CD14-positive monocyte (primary cell): ENCODE measurements around the gene TNPO3. TPM values are rescaled to one million over a fixed set of nuclear protein-coding genes. Genes with fewer than 3 reads are reported as not detected.

ENCODE experiments used
- DNase-seq, 3 donors: peaks; one replicate each; pipeline ENCODE4 v3.0.0-alpha.2; 2011 to 2022
- H2AFZ ChIP-seq: 2 replicates; pipeline ENCODE4 v1.6.0; 2012; ENCODE audit warnings: mild to moderate bottlenecking, low read depth, low read length, inconsistent platforms; ENCODE audit not compliant: insufficient read depth, poor library complexity, severe bottlenecking
- H3K27ac ChIP-seq, 2 donors: 1 replicate in 1 of 2; 2 replicates in 1 of 2; pipeline ENCODE4 v1.5.1; 2012 to 2013; ENCODE audit warnings: low read length in 2 of 2, control low read depth in 1 of 2, inconsistent platforms in 1 of 2, low read depth in 1 of 2, mild to moderate bottlenecking in 1 of 2
- H3K27me3 ChIP-seq, 2 donors: one replicate each; pipeline versions ENCODE4 v1.6.0 to v1.6.1; 2011 to 2013; ENCODE audit warnings: low read length in 2 of 2; ENCODE audit not compliant: control insufficient read depth in 2 of 2, insufficient read depth in 2 of 2
- H3K36me3 ChIP-seq, 2 donors: replicated peaks in 1 of 2; 1 replicate in 1 of 2; 2 replicates in 1 of 2; pipeline versions ENCODE4 v1.5.1 to v1.6.1; 2012 to 2013; ENCODE audit warnings: low read length in 2 of 2, control low read depth in 1 of 2, inconsistent platforms in 1 of 2, mild to moderate bottlenecking in 1 of 2; ENCODE audit not compliant: insufficient read depth in 2 of 2, control insufficient read depth in 1 of 2
- H3K4me1 ChIP-seq, 2 donors: 1 replicate in 1 of 2; 2 replicates in 1 of 2; pipeline versions ENCODE4 v1.5.1 to v1.6.1; 2012 to 2013; ENCODE audit warnings: low read length in 2 of 2, control low read depth in 1 of 2, inconsistent platforms in 1 of 2, mild to moderate bottlenecking in 1 of 2, moderate library complexity in 1 of 2; ENCODE audit not compliant: insufficient read depth in 2 of 2, control insufficient read depth in 1 of 2
- H3K4me2 ChIP-seq: replicated peaks from 2 replicates; pipeline ENCODE3; 2012; ENCODE audit warnings: low read length, moderate library complexity, mild to moderate bottlenecking; ENCODE audit not compliant: poor library complexity, severe bottlenecking; ENCODE audit errors: extremely low read depth
- H3K4me3 ChIP-seq, 3 experiments: fragments of 200-600 bp in 1 of 3; sonication (generic) in 1 of 3; replicated peaks in 1 of 3; 1 replicate in 2 of 3; 2 replicates in 1 of 3; pipeline ENCODE4 v1.5.1; 2011 to 2013; ENCODE audit warnings: low read length in 3 of 3, mild to moderate bottlenecking in 3 of 3, control low read depth in 2 of 3, low read depth in 2 of 3, inconsistent platforms in 1 of 3, moderate library complexity in 1 of 3
- H3K79me2 ChIP-seq: 2 replicates; pipeline ENCODE4 v1.6.0; 2012; ENCODE audit warnings: mild to moderate bottlenecking, control low read depth, inconsistent platforms, low read length, moderate library complexity; ENCODE audit not compliant: insufficient read depth
- H3K9ac ChIP-seq: 2 replicates; pipeline ENCODE4 v1.6.0; 2017; ENCODE audit warnings: low read length, mild to moderate bottlenecking; ENCODE audit not compliant: insufficient read depth, poor library complexity, severe bottlenecking
- H3K9me3 ChIP-seq, 2 donors: replicated peaks in 1 of 2; 1 replicate in 1 of 2; 2 replicates in 1 of 2; pipeline versions ENCODE4 v1.5.1 to v1.6.1; 2012 to 2013; ENCODE audit warnings: low read length in 2 of 2, control low read depth in 1 of 2; ENCODE audit not compliant: control insufficient read depth in 1 of 2, insufficient read depth in 1 of 2
- H4K20me1 ChIP-seq: 2 replicates; pipeline ENCODE4 v1.6.0; 2012; ENCODE audit warnings: mild to moderate bottlenecking, low read length, control low read depth, moderate library complexity; ENCODE audit not compliant: insufficient read depth
- H3K27ac Mint-ChIP-seq, 7 donors: one replicate each; pipeline ENCODE4 v1.8.0; 2020; ENCODE audit warnings: mild to moderate bottlenecking in 7 of 7, mixed read lengths in 7 of 7, moderate library complexity in 6 of 7, inconsistent platforms in 2 of 7
- H3K27me3 Mint-ChIP-seq, 3 donors: one replicate each; pipeline ENCODE4 v1.8.0; 2021 to 2022; ENCODE audit warnings: low read depth in 3 of 3, mild to moderate bottlenecking in 3 of 3, mixed read lengths in 3 of 3, moderate library complexity in 3 of 3, inconsistent platforms in 1 of 3
- H3K36me3 Mint-ChIP-seq, 2 donors: one replicate each; pipeline ENCODE4 v1.8.0; 2020; ENCODE audit warnings: mixed read lengths in 2 of 2, inconsistent platforms in 1 of 2, mild to moderate bottlenecking in 1 of 2
- H3K4me1 Mint-ChIP-seq: one replicate; pipeline ENCODE4 v1.8.0; 2020; ENCODE audit warnings: mild to moderate bottlenecking, mixed read lengths
- H3K4me3 Mint-ChIP-seq, 2 donors: one replicate each; pipeline ENCODE4 v1.8.0; 2020; ENCODE audit warnings: mild to moderate bottlenecking in 2 of 2, mixed read lengths in 2 of 2, moderate library complexity in 1 of 2
- H3K9me3 Mint-ChIP-seq, 7 donors: one replicate each; pipeline ENCODE4 v1.8.0; 2020 to 2022; ENCODE audit warnings: mixed read lengths in 7 of 7, mild to moderate bottlenecking in 6 of 7, moderate library complexity in 6 of 7, inconsistent platforms in 2 of 7
- WGBS: methylation state at CpG from one replicate; pipeline ENCODE4 v1.1.5; 2013; ENCODE audit warnings: missing lambda C conversion rate; ENCODE audit not compliant: insufficient coverage; 5-methylcytosine and 5-hydroxymethylcytosine counted together
- intact Hi-C, 2 donors: fragments of 100-400 bp; cut with micrococcal nuclease; formaldehyde crosslinking; loops; one replicate each; pipeline versions ENCODE4 v1.15.0 to v1.15.1; 2023
- polyA plus RNA-seq, 3 donors: library from polyadenylated mRNA; depleted of rRNA in 1 of 3; unstranded in 2 of 3; stranded (reverse) in 1 of 3; fragments of 300-500 nt in 2 of 3; fragments of >200 nt in 1 of 3; fragmentation: Illumina TruSeq in 2 of 3; gene quantifications; 1 replicate in 2 of 3; 2 replicates in 1 of 3; pipeline ENCODE4 v1.2.3, GENCODE V29; 2012 to 2021
- TF ChIP-seq, protein P1 (sequence below): fragments of 200-600 bp; IDR thresholded peaks from one replicate; pipeline ENCODE4 v1.8.0; 2022; ENCODE audit warnings: antibody characterized with exemption, mild to moderate bottlenecking

TNPO3 gene
- polyA plus RNA-seq, 3 donors: 17.0 to 23.8 (median 19.7) TPM

DNA sequence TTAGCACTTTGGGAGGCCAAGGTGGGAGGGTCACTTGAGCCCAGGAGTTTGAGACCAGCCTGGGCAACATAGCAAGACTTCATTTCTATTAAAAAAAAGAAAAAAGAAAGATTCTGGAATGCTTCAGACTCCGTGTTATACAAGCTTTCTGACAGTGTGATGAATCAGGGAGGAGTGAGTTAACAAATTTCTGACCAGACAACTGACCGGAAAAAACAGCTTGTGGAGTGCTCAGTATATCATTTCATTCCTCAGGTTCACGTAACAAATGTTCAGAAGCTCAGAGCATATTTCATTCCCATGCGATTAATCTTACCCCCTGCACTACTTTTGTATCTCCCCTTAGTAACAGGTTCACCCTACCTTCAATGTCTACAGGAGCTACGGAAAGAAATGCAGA, 28.6 kb upstream of the TNPO3 start:
- Histone ChIP-seq H3K79me2 (no peaks in the 10 kb centered on the region), H4K20me1 (no peaks in the 10 kb centered on the region), H3K4me3 (no peak overlapping the region), H3K27ac (no peak overlapping the region), H2AFZ (no peak overlapping the region), H3K9me3 (no peaks in the 10 kb centered on the region), H3K4me1 (peaks cover 4 to 5% of the 10 kb centered on the region in 2 donors), H3K9ac (no peak overlapping the region), H3K4me2 (no peak overlapping the region), H3K27me3 (no peaks in the 10 kb centered on the region), H3K36me3 (no peaks in the 10 kb centered on the region)
- Mint-ChIP-seq H3K27ac (no peak overlapping the region), H3K4me3 (no peak overlapping the region), H3K27me3 (peaks cover 0 to 3% (median 2%) of the 10 kb centered on the region in 3 donors), H3K4me1 (peaks cover 5% of the 10 kb centered on the region), H3K36me3 (no peaks in the 10 kb centered on the region), H3K9me3 (peaks cover 0 to 3% (median 0%) of the 10 kb centered on the region in 7 donors)
- TF ChIP-seq, protein P1, sequence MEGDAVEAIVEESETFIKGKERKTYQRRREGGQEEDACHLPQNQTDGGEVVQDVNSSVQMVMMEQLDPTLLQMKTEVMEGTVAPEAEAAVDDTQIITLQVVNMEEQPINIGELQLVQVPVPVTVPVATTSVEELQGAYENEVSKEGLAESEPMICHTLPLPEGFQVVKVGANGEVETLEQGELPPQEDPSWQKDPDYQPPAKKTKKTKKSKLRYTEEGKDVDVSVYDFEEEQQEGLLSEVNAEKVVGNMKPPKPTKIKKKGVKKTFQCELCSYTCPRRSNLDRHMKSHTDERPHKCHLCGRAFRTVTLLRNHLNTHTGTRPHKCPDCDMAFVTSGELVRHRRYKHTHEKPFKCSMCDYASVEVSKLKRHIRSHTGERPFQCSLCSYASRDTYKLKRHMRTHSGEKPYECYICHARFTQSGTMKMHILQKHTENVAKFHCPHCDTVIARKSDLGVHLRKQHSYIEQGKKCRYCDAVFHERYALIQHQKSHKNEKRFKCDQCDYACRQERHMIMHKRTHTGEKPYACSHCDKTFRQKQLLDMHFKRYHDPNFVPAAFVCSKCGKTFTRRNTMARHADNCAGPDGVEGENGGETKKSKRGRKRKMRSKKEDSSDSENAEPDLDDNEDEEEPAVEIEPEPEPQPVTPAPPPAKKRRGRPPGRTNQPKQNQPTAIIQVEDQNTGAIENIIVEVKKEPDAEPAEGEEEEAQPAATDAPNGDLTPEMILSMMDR: no peak
- 100% methylated on average over 2 of the region's 5 CpGs for WGBS
- intact Hi-C loops: no loop called here
- DNase-seq: no peak

GRCh38 chr7:129078455-129078854, 23.5 kb upstream of the TNPO3 start:
- 100% methylated on average over 1 of the region's 2 CpGs for WGBS
- Histone ChIP-seq H3K79me2 (no peaks in the 10 kb centered on the region), H3K9ac (no peak overlapping the region), H3K27me3 (no peaks in the 10 kb centered on the region), H3K4me2 (no peak overlapping the region), H3K4me3 (no peak overlapping the region), H2AFZ (no peak overlapping the region), H3K27ac (no peak overlapping the region), H3K9me3 (no peaks in the 10 kb centered on the region), H3K4me1 (peaks cover 21% of the 10 kb centered on the region in 2 donors), H3K36me3 (no peaks in the 10 kb centered on the region), H4K20me1 (no peaks in the 10 kb centered on the region)
- Mint-ChIP-seq H3K9me3 (peaks cover 0 to 3% (median 1%) of the 10 kb centered on the region in 7 donors), H3K4me3 (no peak overlapping the region), H3K36me3 (no peaks in the 10 kb centered on the region), H3K27ac (no peak overlapping the region), H3K27me3 (peaks cover 0 to 3% (median 1%) of the 10 kb centered on the region in 3 donors), H3K4me1 (peaks cover 24% of the 10 kb centered on the region)
- TF ChIP-seq, protein P1: no peak
- intact Hi-C loops: no loop called here
- no peak for DNase-seq
